ENCODE data around the gene LRGUK. TPM values are rescaled to one million over a fixed set of nuclear protein-coding genes. Genes with fewer than 3 reads are reported as not detected.
"Not testable (repeated sequence)": the region's sequence is repeated elsewhere in the genome, so short reads cannot be mapped to it uniquely, and the experiment has no call there.

Gene LRGUK
- total RNA-seq, 1 donor from 2014 or later, result 0.11 TPM

DNA sequence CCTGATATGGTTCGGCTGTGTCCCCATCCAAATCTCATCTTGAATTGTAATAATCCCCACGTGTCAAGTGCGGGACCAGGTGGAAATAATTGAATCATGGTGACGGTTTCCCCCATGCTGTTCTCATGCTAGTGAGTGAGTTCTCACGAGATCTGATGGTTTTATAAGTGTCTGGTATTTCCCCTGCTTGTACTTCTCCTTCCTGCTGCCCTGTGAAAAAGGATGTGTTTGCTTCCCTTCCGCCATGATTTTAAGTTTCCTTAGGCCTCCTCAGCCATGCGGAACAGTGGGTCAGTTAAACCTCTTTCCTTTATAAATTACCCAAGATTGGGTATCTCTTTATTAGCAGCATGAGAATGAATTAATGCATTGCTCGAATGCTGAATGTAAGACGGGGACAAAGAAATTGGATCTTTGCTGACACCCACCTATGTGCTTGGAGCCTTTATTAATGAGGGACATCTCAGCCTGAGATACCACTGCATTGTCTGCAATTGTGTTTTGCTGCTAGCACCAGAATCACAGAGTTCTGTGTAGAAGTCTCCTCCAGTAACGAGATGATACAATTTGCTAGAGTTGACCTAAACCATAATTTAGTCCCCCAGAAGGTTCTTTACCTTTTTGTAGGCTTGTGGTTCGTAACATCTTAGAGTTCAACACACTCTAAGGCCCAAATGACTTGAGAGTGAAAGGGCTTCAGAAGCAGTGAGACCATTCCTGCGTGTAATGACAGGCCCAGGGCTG is 160.9 kb downstream of the LRGUK start:
- Mint-ChIP-seq H3K4me1 (ENCODE audit: low read depth) (no peaks in the 10 kb centered on the region), H3K36me3 (ENCODE audit: low read depth) (no peaks in the 10 kb centered on the region), H3K4me3 (ENCODE audit: low read depth) (no peak overlapping the region), H3K27me3 (ENCODE audit: low read depth) (peaks cover 2% of the 10 kb centered on the region), H3K27ac (no peak overlapping the region), H3K9me3 (no peaks in the 10 kb centered on the region)
- no peak for DNase-seq (ENCODE audit: low spot score)
- intact Hi-C loops (cut with micrococcal nuclease), result no loop called here

- Mint-ChIP-seq H3K27ac (no peak overlapping the region), H3K27me3 (ENCODE audit: low read depth) (no peaks in the 10 kb centered on the region)
- no peak for DNase-seq (ENCODE audit: low spot score)
Observed at GRCh38 chr7:134289423-134289822, 162.3 kb downstream of the LRGUK start.

DNA sequence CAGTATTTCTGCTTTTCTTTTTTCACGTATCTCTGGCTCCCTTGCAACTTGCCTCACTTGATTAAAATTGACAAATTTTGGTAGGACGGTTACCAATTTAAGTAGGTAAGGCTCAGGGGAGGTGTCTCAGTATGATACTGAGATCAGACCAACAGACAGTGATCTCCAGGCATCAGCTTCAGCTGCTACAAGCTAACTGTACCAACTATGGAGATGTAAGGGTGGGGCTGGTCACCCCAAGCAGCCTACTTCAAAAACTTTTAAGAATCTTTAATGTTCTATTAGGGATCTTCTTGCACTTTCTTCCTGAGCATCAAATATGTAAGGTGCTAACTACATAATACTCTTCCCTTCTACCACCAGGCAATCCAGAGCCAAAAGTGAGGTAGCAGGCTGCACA is 162.7 kb downstream of the LRGUK start:
- H3K36me3 Mint-ChIP-seq (ENCODE audit: low read depth), result no peaks in the 10 kb centered on the region
- no peak for DNase-seq (ENCODE audit: low spot score)
- no peaks in the 10 kb centered on the region for H3K4me1 Mint-ChIP-seq (ENCODE audit: low read depth)
- no peak overlapping the region for H3K4me3 Mint-ChIP-seq (ENCODE audit: low read depth)
- H3K9me3 Mint-ChIP-seq, result no peaks in the 10 kb centered on the region
- intact Hi-C loops (cut with micrococcal nuclease), result no loop called here
- no peaks in the 10 kb centered on the region for H3K27me3 Mint-ChIP-seq (ENCODE audit: low read depth)
- H3K27ac Mint-ChIP-seq, result no peak overlapping the region

More at GRCh38 chr7:134289423-134289822, 162.3 kb downstream of the LRGUK start:
- intact Hi-C loops (cut with micrococcal nuclease), result no loop called here
- no peak overlapping the region for H3K4me3 Mint-ChIP-seq (ENCODE audit: low read depth)
- H3K9me3 Mint-ChIP-seq, result no peaks in the 10 kb centered on the region
- no peaks in the 10 kb centered on the region for H3K36me3 Mint-ChIP-seq (ENCODE audit: low read depth)
- no peaks in the 10 kb centered on the region for H3K4me1 Mint-ChIP-seq (ENCODE audit: low read depth)

DNA sequence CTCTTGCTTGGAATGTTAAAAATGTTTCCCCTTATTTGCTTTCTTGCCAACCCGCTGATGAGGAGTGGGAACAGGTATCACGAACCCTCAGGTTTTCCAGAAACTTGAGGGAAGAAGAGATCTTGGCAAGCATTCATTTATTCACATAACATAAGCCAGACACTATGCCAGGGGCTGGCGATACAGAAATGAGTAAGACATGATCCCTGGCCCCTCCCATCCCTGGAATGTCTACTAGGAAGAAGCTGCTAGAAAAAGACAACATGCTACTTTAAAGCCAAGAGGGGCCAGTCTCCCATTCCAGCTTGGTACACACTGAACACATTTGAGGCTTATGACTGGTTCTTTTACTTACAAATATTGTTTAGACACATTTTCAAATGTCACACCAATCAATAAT is 163.1 kb downstream of the LRGUK start:
- Mint-ChIP-seq H3K27me3 (ENCODE audit: low read depth) (no peaks in the 10 kb centered on the region), H3K36me3 (ENCODE audit: low read depth) (no peaks in the 10 kb centered on the region), H3K27ac (no peak overlapping the region), H3K4me1 (ENCODE audit: low read depth) (no peaks in the 10 kb centered on the region), H3K9me3 (no peaks in the 10 kb centered on the region), H3K4me3 (ENCODE audit: low read depth) (no peak overlapping the region)
- DNase-seq (ENCODE audit: low spot score), result no peak
- intact Hi-C loops (cut with micrococcal nuclease), result no loop called here

DNA sequence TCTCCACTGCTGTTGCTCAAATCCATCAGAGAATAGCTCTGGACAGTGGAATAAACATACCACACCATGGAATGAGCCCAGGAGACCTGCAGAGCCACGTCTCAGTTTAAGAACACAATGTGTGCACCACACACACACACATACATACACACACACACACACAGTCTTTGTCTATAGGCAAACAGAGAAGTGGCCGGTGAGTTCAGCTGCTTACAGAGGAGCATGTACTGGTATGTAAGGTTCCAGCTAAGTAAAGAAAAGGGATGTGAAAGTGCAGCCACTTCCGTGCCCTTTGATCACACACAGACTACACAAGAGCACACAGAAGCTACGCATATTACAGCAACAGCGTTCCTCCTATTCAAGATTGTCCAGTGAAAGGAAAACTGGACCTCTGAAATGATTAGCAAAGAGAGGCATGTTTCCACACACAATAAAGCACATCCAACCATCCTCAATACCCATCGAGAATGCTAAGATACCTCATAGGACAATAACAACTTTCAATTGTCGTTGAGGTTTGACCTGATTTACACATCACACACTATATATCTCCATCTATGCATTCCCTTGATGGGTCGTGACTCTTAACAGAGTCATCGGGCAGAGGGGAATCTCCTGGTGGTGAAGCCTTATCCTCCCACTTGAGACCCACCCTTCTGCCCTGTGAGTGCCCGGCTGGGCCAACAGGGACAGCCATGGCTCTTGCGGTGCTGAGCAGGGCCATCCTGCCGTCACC is 166.0 kb downstream of the LRGUK start:
- intact Hi-C loops (cut with micrococcal nuclease), result no loop called here
- no peak for DNase-seq (ENCODE audit: low spot score)
- H3K27ac Mint-ChIP-seq, result no peak overlapping the region
- no peaks in the 10 kb centered on the region for H3K9me3 Mint-ChIP-seq
- H3K36me3 Mint-ChIP-seq (ENCODE audit: low read depth), result peaks cover 10% of the 10 kb centered on the region
- no peaks in the 10 kb centered on the region for H3K27me3 Mint-ChIP-seq (ENCODE audit: low read depth)
- no peaks in the 10 kb centered on the region for H3K4me1 Mint-ChIP-seq (ENCODE audit: low read depth)
- no peak overlapping the region for H3K4me3 Mint-ChIP-seq (ENCODE audit: low read depth)

DNA sequence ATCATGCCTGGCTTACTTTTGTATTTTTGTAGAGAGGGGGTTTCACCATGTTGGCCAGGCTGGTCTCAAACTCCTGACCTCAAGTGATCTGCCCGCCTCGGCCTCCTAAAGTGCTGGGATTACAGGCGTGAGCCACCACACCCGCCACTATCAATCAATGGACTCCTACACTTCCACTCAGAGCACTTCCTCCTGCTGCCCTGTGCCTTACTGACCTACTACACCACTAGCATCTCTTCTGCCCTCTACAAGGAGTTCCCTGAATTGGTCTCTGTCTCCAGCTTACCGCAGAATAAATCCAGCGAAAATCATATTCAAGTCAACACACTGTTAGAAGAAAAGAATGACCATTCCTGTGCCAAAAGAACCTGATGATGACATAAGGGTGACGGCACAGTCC is 168.8 kb downstream of the LRGUK start:
- H3K9me3 Mint-ChIP-seq; DNase-seq (ENCODE audit: low spot score); intact Hi-C loops (cut with micrococcal nuclease); H3K4me1 Mint-ChIP-seq (ENCODE audit: low read depth); H3K27me3 Mint-ChIP-seq (ENCODE audit: low read depth); H3K4me3 Mint-ChIP-seq (ENCODE audit: low read depth); H3K27ac Mint-ChIP-seq: not testable (repeated sequence)
- H3K36me3 Mint-ChIP-seq (ENCODE audit: low read depth), result peaks cover 18% of the 10 kb centered on the region

DNA sequence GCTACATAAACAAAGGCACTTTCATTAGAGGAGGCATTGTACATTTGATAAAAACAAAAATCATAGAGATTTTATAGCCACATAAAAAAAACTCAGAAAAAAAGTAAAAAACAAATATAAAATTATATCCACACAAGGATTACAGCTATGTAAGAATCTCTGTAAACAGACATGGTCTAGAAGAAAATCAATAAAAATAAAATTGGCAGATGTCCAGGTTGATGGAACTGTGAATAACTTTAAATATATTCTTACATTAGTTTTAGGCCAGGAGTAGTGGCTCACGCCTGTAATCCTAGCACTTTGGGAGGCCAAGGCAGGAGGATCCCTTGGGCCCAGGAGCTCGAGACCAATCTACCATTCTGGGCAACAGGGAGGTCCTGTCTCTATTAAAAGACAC is 170.3 kb downstream of the LRGUK start:
- Mint-ChIP-seq H3K4me1 (ENCODE audit: low read depth) (no peaks in the 10 kb centered on the region), H3K27me3 (ENCODE audit: low read depth) (no peaks in the 10 kb centered on the region), H3K36me3 (ENCODE audit: low read depth) (peaks cover 30% of the 10 kb centered on the region), H3K4me3 (ENCODE audit: low read depth) (no peak overlapping the region), H3K9me3 (no peaks in the 10 kb centered on the region), H3K27ac (no peak overlapping the region)
- no peak for DNase-seq (ENCODE audit: low spot score)
- intact Hi-C loops (cut with micrococcal nuclease), result no loop called here

GRCh38 chr7:134298902-134299683 is 172.0 kb downstream of the LRGUK start:
- Mint-ChIP-seq H3K4me1 (ENCODE audit: low read depth) (no peaks in the 10 kb centered on the region), H3K9me3 (no peaks in the 10 kb centered on the region), H3K27ac (no peak overlapping the region), H3K36me3 (ENCODE audit: low read depth) (peaks cover 36% of the 10 kb centered on the region), H3K27me3 (ENCODE audit: low read depth) (no peaks in the 10 kb centered on the region), H3K4me3 (ENCODE audit: low read depth) (no peak overlapping the region)
- intact Hi-C loops (cut with micrococcal nuclease), result no loop called here
- DNase-seq (ENCODE audit: low spot score), result no peak

- DNase-seq (ENCODE audit: low spot score), result no peak
- H3K4me1 Mint-ChIP-seq (ENCODE audit: low read depth), result no peaks in the 10 kb centered on the region
- H3K9me3 Mint-ChIP-seq, result no peaks in the 10 kb centered on the region
- H3K27ac Mint-ChIP-seq, result no peak overlapping the region
- H3K4me3 Mint-ChIP-seq (ENCODE audit: low read depth), result no peak overlapping the region
- H3K27me3 Mint-ChIP-seq (ENCODE audit: low read depth), result no peaks in the 10 kb centered on the region
- H3K36me3 Mint-ChIP-seq (ENCODE audit: low read depth), result peaks cover 44% of the 10 kb centered on the region
- intact Hi-C loops (cut with micrococcal nuclease), result no loop called here
Observed at GRCh38 chr7:134300988-134301387, 173.8 kb downstream of the LRGUK start.

- no peak for DNase-seq (ENCODE audit: low spot score)
- Mint-ChIP-seq H3K27ac (no peak overlapping the region), H3K9me3 (no peaks in the 10 kb centered on the region), H3K36me3 (ENCODE audit: low read depth) (peaks cover 41% of the 10 kb centered on the region), H3K27me3 (ENCODE audit: low read depth) (no peaks in the 10 kb centered on the region), H3K4me3 (ENCODE audit: low read depth) (no peak overlapping the region), H3K4me1 (ENCODE audit: low read depth) (no peaks in the 10 kb centered on the region)
- intact Hi-C loops (cut with micrococcal nuclease), result no loop called here
Observed at GRCh38 chr7:134301592-134301991, 174.5 kb downstream of the LRGUK start.

DNA sequence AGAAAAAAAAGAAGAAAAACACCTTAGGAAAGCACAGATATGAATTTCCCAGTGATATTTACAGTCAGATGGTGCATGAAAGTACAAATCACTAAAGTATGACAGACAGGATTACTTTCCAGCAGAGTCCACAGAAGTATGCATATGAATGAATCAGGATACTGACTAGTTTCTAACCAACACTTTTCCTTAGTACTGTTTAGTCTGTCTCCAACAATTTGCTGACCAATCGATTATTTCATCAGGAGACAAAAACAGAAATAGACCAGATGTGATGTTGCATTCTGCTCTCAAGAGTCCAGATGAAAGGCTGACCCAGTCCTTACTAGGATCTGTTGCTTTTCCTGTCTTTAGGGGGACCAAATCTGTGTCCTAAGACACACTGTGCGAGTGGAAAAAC is 175.0 kb downstream of the LRGUK start:
- Mint-ChIP-seq H3K27me3 (ENCODE audit: low read depth) (no peaks in the 10 kb centered on the region), H3K9me3 (no peaks in the 10 kb centered on the region), H3K4me3 (ENCODE audit: low read depth) (no peak overlapping the region), H3K27ac (no peak overlapping the region), H3K4me1 (ENCODE audit: low read depth) (no peaks in the 10 kb centered on the region), H3K36me3 (ENCODE audit: low read depth) (peaks cover 41% of the 10 kb centered on the region)
- intact Hi-C loops (cut with micrococcal nuclease), result no loop called here
- DNase-seq (ENCODE audit: low spot score), result no peak

- H3K9me3 Mint-ChIP-seq, result no peaks in the 10 kb centered on the region
- H3K4me3 Mint-ChIP-seq (ENCODE audit: low read depth), result no peak overlapping the region
- no peak for DNase-seq (ENCODE audit: low spot score)
- H3K27ac Mint-ChIP-seq, result no peak overlapping the region
- peaks cover 19% of the 10 kb centered on the region for H3K36me3 Mint-ChIP-seq (ENCODE audit: low read depth)
- intact Hi-C loops (cut with micrococcal nuclease), result no loop called here
- no peaks in the 10 kb centered on the region for H3K27me3 Mint-ChIP-seq (ENCODE audit: low read depth)
- H3K4me1 Mint-ChIP-seq (ENCODE audit: low read depth), result no peaks in the 10 kb centered on the region
Observed at GRCh38 chr7:134307320-134307719, 180.2 kb downstream of the LRGUK start.

- Mint-ChIP-seq H3K27me3 (ENCODE audit: low read depth) (no peaks in the 10 kb centered on the region), H3K36me3 (ENCODE audit: low read depth) (peaks cover 12% of the 10 kb centered on the region), H3K9me3 (no peaks in the 10 kb centered on the region), H3K4me1 (ENCODE audit: low read depth) (no peaks in the 10 kb centered on the region), H3K4me3 (ENCODE audit: low read depth) (no peak overlapping the region), H3K27ac (no peak overlapping the region)
- intact Hi-C loops (cut with micrococcal nuclease), result no loop called here
- no peak for DNase-seq (ENCODE audit: low spot score)
Observed at GRCh38 chr7:134308548-134308947, 181.4 kb downstream of the LRGUK start.
